ENCODE results near the gene IKZF4. TPM values are rescaled to one million over a fixed set of nuclear protein-coding genes. Genes with fewer than 3 reads are reported as not detected.

Gene IKZF4
- total and polyA plus RNA-seq, 10 of the 15 experiments (the other 5 are each of a cell fraction or from before 2014, with no cell fraction given): 0.74 to 5.5 (median 1.1) TPM

GRCh38 chr12:55973599-55974307 is 47.1 kb upstream of the IKZF4 start, which contains the start of gene RAB5B (continued):
- TF ChIP-seq, protein P1, sequence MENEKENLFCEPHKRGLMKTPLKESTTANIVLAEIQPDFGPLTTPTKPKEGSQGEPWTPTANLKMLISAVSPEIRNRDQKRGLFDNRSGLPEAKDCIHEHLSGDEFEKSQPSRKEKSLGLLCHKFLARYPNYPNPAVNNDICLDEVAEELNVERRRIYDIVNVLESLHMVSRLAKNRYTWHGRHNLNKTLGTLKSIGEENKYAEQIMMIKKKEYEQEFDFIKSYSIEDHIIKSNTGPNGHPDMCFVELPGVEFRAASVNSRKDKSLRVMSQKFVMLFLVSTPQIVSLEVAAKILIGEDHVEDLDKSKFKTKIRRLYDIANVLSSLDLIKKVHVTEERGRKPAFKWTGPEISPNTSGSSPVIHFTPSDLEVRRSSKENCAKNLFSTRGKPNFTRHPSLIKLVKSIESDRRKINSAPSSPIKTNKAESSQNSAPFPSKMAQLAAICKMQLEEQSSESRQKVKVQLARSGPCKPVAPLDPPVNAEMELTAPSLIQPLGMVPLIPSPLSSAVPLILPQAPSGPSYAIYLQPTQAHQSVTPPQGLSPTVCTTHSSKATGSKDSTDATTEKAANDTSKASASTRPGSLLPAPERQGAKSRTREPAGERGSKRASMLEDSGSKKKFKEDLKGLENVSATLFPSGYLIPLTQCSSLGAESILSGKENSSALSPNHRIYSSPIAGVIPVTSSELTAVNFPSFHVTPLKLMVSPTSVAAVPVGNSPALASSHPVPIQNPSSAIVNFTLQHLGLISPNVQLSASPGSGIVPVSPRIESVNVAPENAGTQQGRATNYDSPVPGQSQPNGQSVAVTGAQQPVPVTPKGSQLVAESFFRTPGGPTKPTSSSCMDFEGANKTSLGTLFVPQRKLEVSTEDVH (IDR thresholded peaks at IDR 0.05; ENCODE audit: low read depth, partially characterized antibody): peak; percentile 48
- TF ChIP-seq HDGF (IDR thresholded peaks at IDR 0.05) (peak; percentile 95; the same call in 1 of the 2 replicates), CBFB (IDR thresholded peaks at IDR 0.05; ENCODE audit: low read depth) (no peak), SUZ12 (IDR thresholded peaks at IDR 0.05; ENCODE audit: unreplicated experiment) (no peak), NR2F1 (conservative IDR thresholded peaks at IDR 0.05) (peak; percentile 78; the same call in 1 of the 2 replicates), EED (IDR thresholded peaks at IDR 0.05; ENCODE audit: low read depth) (no peak), ETV6 (conservative IDR thresholded peaks at IDR 0.05 in 1 of 2, IDR thresholded peaks at IDR 0.05 in 1 of 2; ENCODE audit: borderline replicate concordance in 1 of 2, low read depth in 1 of 2) (no peak), HCFC1 (IDR thresholded peaks at IDR 0.05; ENCODE audit: low read length) (no peak), HDAC6 (IDR thresholded peaks at IDR 0.05; ENCODE audit: unreplicated experiment) (no peak), BMI1 (IDR thresholded peaks at IDR 0.05; ENCODE audit: borderline replicate concordance) (no peak), HDAC2 (IDR thresholded peaks at IDR 0.05) (no peak), USF2 (IDR thresholded peaks at IDR 0.05; ENCODE audit: borderline replicate concordance, low read depth, low read length) (no peak; the same call in 1 of the 2 replicates), FOXM1 (IDR thresholded peaks at IDR 0.05; ENCODE audit: low read depth, low read length) (peak; percentile 45; the same call in 1 of the 2 replicates), SREBF2 (IDR thresholded peaks at IDR 0.05; ENCODE audit: low read length) (peak; percentile 61; the same call in 1 of the 2 replicates), SMAD1 (IDR thresholded peaks at IDR 0.05; ENCODE audit: low read depth, partially characterized antibody) (peak; percentile 46)
- TF ChIP-seq, protein P2, sequence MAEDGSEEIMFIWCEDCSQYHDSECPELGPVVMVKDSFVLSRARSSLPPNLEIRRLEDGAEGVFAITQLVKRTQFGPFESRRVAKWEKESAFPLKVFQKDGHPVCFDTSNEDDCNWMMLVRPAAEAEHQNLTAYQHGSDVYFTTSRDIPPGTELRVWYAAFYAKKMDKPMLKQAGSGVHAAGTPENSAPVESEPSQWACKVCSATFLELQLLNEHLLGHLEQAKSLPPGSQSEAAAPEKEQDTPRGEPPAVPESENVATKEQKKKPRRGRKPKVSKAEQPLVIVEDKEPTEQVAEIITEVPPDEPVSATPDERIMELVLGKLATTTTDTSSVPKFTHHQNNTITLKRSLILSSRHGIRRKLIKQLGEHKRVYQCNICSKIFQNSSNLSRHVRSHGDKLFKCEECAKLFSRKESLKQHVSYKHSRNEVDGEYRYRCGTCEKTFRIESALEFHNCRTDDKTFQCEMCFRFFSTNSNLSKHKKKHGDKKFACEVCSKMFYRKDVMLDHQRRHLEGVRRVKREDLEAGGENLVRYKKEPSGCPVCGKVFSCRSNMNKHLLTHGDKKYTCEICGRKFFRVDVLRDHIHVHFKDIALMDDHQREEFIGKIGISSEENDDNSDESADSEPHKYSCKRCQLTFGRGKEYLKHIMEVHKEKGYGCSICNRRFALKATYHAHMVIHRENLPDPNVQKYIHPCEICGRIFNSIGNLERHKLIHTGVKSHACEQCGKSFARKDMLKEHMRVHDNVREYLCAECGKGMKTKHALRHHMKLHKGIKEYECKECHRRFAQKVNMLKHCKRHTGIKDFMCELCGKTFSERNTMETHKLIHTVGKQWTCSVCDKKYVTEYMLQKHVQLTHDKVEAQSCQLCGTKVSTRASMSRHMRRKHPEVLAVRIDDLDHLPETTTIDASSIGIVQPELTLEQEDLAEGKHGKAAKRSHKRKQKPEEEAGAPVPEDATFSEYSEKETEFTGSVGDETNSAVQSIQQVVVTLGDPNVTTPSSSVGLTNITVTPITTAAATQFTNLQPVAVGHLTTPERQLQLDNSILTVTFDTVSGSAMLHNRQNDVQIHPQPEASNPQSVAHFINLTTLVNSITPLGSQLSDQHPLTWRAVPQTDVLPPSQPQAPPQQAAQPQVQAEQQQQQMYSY (CRISPR knock-in tag; IDR thresholded peaks at IDR 0.05): no peak
- TF ChIP-seq, protein P3, sequence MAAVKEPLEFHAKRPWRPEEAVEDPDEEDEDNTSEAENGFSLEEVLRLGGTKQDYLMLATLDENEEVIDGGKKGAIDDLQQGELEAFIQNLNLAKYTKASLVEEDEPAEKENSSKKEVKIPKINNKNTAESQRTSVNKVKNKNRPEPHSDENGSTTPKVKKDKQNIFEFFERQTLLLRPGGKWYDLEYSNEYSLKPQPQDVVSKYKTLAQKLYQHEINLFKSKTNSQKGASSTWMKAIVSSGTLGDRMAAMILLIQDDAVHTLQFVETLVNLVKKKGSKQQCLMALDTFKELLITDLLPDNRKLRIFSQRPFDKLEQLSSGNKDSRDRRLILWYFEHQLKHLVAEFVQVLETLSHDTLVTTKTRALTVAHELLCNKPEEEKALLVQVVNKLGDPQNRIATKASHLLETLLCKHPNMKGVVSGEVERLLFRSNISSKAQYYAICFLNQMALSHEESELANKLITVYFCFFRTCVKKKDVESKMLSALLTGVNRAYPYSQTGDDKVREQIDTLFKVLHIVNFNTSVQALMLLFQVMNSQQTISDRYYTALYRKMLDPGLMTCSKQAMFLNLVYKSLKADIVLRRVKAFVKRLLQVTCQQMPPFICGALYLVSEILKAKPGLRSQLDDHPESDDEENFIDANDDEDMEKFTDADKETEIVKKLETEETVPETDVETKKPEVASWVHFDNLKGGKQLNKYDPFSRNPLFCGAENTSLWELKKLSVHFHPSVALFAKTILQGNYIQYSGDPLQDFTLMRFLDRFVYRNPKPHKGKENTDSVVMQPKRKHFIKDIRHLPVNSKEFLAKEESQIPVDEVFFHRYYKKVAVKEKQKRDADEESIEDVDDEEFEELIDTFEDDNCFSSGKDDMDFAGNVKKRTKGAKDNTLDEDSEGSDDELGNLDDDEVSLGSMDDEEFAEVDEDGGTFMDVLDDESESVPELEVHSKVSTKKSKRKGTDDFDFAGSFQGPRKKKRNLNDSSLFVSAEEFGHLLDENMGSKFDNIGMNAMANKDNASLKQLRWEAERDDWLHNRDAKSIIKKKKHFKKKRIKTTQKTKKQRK (IDR thresholded peaks at IDR 0.05; ENCODE audit: low read depth, low read length): peak; percentile 100

Measured in GM12878 (cell line).